GM20431 (cell line): Measurements from ENCODE around the gene BORCS8.
"Not testable (repeated sequence)": the region's sequence is repeated elsewhere in the genome, so short reads cannot be mapped to it uniquely, and the experiment has no call there.

Source experiments
- in situ Hi-C: fragments of 300-500 bp; cut with MseI, MboI; formaldehyde crosslinking; loops from one replicate; pipeline ENCODE4 v1.15.0; 2020; ENCODE audit warnings: low sequenced_read_pairs; ENCODE audit not compliant: unreplicated experiment

The BORCS8 gene

DNA sequence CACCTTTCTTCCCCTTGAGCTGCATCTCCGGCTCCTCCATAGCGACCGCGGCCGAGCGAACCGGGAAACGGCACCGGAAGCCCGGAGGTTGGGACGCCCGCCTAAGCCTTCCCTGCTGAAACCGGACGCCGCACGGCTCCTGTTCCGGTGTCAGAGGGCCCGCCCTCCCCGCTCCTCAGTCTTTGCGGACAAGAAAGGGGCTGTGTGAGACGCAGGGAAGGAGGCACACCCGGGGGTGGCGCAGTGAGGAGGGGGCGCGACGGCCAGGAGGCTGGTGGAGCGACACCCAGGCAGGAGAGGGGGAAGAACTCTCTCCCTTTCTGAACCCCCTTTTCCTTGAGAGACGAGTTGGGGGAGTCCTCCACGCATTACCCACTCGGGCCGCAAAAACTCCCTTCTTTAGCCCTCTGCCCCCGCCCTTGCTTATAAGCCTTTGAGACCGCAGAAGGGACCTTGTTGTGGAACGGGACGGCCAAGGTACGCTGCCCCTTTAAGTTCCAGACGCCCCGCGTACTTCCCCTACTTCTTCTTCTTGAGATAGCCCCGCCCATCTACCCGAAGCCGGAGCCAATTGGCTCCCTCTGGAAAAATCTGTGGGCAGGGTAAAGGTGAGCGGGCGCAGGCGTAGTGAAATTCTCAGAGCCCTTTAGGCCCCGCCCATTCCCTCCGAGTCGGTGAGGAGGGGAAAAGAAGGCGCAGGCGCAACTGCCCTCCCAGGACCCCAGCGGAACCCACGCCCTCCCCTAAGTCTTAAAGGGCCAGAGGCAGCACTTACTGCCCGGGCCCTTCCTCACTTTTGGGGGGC is at the start of gene BORCS8, which contains the start of gene RFXANK:
TSS of gene BORCS8 (minus strand) at position 75 of the 805 bp plus-strand sequence. CDS start at position 40, 35 bp downstream.
TSS of gene RFXANK (plus strand) at position 181 of the 805 bp plus-strand sequence. CDS start 1,689 bp downstream, outside the sequence.
- in situ Hi-C loops: no loop called here

DNA sequence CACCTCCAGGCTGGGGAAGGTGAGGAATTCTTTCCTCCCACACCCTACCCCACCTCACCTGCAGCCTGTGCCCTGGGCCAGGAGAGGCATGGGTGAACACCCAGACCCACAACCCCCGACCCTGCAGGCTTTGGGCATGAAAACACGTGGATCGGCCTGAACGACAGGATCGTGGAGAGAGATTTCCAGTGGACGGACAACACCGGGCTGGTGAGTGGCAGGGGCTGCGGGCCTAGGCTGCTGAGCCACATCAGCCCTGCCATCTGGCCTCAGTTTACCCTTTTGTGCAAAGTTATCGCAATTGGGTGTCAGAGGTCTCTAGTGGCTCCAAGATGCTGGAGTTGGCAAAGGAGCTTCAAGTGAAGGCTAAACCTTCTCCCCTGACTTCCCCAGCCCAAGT is 48.5 kb upstream of the BORCS8 start:
- in situ Hi-C loops: no loop called here

DNA sequence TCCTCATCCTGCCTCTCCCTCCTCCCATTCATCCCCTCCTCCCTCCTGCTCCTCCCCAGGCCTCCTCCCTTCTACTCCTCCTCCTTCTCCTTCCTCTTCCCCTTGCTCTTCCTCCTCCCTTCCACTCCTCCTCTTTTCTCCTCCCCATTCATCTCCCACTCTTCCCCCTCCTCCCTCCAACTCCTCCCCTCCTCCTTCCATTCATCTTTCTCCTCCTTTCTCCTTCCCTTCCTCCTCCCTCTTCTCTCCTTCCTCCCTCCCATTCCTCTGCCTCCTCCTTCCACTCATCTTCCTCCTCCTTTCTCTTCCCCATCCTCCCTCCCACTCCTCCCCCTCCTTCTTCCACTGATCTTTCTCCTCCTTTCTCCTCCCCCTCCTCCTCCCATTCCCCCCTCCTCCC is 47.7 kb upstream of the BORCS8 start:
- in situ Hi-C loops: no loop called here

DNA sequence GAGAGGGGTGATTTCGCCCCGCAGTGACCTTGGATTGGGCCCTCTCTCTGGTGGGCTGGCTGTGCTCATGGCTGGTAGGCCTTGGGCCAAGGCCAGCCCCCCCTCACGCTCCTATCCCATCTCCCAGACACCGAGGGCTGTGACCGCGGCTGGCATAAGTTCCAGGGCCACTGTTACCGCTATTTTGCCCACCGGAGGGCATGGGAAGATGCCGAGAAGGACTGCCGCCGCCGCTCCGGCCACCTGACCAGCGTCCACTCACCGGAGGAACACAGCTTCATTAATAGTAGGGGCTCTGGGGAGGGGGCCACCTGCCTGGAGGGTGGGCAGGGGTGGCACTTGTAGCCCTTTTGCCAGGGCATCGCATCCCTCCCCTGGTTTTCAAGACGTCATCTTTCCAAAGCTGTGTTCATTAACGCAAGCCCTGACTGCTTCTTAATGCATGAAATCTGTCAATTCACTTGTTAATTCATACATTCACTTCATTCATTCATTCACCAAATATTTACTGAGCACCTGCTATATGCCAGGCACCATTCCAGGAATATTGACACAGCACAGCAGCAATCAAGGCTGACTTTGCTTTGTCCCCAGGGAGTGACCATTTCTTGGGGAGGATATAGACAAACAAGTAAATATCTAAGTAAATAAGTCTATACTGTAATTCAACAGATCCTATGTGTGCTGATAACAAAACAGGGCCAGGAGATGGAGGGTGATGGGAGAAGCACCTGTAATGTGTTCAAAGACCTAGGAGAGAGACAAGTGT is 46.4 kb upstream of the BORCS8 start:
- in situ Hi-C loops: no loop called here

- in situ Hi-C loops: no loop called here
These were observed 44.2 kb upstream of the BORCS8 start for GRCh38 chr19:19236173-19236572.

- in situ Hi-C loops: no loop called here
These were observed 42.4 kb upstream of the BORCS8 start for GRCh38 chr19:19234220-19234816.

GRCh38 chr19:19232261-19232721 is 40.3 kb upstream of the BORCS8 start:
- in situ Hi-C loops: no loop called here

- in situ Hi-C loops: no loop called here
These were observed 39.0 kb upstream of the BORCS8 start for GRCh38 chr19:19230999-19231398.

- in situ Hi-C loops: no loop called here
These were observed 37.7 kb upstream of the BORCS8 start for GRCh38 chr19:19229701-19230100.

- in situ Hi-C loops: no loop called here
These were observed 35.3 kb upstream of the BORCS8 start for GRCh38 chr19:19227217-19227616.

DNA sequence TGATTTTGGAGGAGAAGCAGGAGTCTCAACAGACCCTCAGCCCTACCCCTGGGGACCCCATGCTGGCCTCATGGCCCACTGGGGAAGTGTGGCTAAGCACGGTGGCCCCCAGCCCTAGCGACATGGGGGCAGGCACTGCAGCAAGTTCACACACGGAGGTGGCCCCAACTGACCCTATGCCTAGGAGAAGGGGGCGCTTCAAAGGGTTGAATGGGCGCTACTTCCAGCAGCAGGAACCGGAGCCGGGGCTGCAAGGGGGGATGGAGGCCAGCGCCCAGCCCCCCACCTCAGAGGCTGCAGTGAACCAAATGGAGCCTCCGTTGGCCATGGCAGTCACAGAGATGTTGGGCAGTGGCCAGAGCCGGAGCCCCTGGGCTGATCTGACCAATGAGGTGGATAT is 34.7 kb upstream of the BORCS8 start:
- in situ Hi-C loops: no loop called here

DNA sequence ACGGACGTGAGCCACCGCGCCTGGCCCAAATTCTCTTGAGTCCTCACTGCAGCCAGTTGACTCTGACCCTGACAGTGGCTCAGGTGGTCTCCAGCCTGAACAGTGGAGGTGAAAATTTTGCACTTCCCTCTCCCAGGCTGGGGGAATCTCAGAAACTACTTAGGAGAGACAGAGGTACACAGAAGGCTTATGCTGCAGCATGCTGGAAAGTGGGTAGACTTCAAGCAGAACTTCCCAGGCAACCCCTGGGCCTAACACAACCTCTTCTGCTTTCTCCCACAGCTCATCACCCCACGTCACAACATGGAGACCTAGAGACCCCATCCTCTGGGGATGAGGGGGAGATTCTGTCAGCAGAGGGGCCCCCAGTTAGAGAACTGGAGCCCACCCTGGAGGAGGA is 34.3 kb upstream of the BORCS8 start:
- in situ Hi-C loops: no loop called here

- in situ Hi-C loops: no loop called here
These were observed 33.0 kb upstream of the BORCS8 start for GRCh38 chr19:19224852-19225494.

DNA sequence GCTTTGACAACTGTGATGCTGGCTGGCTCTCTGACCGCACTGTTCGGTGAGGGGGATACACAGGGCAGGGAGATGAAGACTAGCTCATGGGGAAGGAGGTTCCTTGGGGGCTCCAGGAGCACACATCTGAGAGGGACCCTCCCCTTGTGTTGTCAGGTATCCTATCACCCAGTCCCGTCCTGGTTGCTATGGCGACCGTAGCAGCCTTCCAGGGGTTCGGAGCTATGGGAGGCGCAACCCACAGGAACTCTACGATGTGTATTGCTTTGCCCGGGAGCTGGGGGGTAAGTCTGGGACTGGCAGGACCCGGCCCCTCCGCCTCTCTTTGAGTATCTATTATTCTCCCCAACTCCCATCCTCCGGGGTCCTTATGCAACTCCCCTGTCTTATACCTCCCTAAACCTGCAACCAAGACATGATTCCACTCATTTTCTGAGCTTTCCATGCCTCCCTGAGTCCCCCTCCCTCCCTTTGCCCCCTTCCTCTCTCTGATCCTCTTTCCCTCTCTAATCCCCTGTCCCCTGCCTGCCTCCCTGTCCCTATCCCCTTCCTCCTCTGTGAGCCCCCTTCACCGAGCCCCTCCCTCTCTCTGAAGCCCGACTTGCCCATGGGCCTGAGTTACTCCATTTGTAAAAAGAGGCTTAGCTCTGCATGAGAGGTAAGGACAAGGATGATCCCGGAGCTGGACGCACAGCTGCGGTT is 32.3 kb upstream of the BORCS8 start:
- in situ Hi-C loops: no loop called here

DNA sequence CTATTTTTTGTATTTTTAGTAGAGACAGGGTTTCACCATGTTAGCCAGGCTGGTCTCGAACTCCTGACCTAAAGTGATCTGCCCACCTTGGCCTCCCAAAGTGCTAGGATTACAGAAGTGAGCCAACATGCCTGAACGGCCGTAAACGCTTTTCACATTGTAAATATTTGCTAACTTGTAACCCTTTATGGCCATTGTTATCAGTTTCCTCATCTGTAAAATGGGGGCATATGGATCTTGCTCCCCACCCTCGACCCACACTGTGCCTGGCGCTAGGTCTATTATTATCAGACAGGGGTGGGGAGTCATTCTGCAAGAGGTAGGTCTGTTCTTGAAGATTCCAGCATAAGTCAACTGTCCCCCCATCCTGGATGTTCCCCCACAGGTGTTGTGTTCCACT is 31.7 kb upstream of the BORCS8 start:
- in situ Hi-C loops: no loop called here

DNA sequence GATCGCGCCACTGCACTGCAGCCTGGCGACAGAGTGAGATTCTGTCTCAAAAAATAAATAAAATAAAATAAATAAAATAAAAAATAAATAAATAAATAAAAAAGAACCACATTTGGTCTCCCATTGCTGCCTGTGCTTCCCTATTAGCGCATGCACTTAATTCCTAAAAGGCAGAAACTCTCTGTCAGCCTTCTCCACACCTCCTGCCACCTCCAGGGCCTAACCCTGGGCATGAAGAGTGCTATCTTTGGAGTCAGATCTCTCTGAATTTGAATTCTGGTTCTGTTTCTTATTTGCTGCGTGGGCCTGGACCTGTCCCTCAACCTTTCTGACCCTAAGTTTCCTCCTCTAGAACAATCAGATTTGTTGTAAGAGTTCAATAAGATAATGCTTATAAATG is 31.1 kb upstream of the BORCS8 start:
- in situ Hi-C loops: no loop called here

GRCh38 chr19:19221000-19221399 is 29.0 kb upstream of the BORCS8 start:
- in situ Hi-C loops: not testable (repeated sequence)

- in situ Hi-C loops: no loop called here
These were observed 27.0 kb upstream of the BORCS8 start for GRCh38 chr19:19218911-19219310.

GRCh38 chr19:19217099-19217498 is 25.1 kb upstream of the BORCS8 start:
- in situ Hi-C loops: no loop called here

DNA sequence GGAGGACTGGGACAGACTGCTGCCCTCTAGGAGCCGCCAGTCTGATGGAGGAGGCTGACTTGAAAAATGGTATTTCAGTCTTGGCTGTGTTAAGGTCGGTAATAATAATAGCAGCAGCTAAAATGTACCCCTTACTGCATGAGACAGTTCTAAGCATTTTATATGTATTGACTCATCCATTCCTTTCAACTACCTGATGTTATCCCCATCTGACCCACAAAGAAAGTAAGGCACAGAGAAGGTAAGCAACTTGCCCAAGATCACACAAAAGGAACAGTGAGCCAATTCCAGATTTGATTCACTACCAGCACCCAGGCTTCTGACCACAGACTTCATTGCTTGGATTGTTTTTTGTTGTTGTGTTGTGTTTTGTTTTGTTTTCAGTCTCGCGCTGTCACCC is 23.8 kb upstream of the BORCS8 start:
- in situ Hi-C loops: no loop called here
